H1 (cell line): ENCODE measurements around the gene PTBP3. TPM values are rescaled to one million over a fixed set of nuclear protein-coding genes. Genes with fewer than 3 reads are reported as not detected.

Source experiments
- CTCF ChIA-PET: fragments of 300-600 bp; sonication (Branson Sonifier 250); formaldehyde crosslinking; loops from one replicate; lab custom pipeline; 2021; ENCODE audit not compliant: partially characterized antibody; lab: Charles Lee
- POLR2A ChIA-PET: fragments of 300-600 bp; sonication (Branson Sonifier 250); formaldehyde crosslinking; loops from one replicate; lab custom pipeline; 2021; ENCODE audit warnings: inconsistent platforms; ENCODE audit not compliant: partially characterized antibody; lab: Charles Lee
- DNase-seq, 2 experiments: peaks; one replicate each; pipeline versions ENCODE4 v3.0.0 to v3.0.0-alpha.2; 2010 to 2022; ENCODE audit warnings: low spot score in 2 of 2, low read depth in 1 of 2, mixed read lengths in 1 of 2
- FAIRE-seq: peaks from 2 replicates; lab custom pipeline; 2011; peaks lifted over from hg19 to GRCh38; lab: Jason Lieb, UNC
- H2AFZ ChIP-seq: 2 replicates; pipeline ENCODE4 v1.8.1; 2012; ENCODE audit warnings: low read length, inconsistent platforms
- H2AK5ac ChIP-seq: 2 replicates; pipeline ENCODE4 v1.6.1; 2013; ENCODE audit warnings: low read depth, low read length
- H2BK120ac ChIP-seq: replicated peaks from 2 replicates; pipeline ENCODE3; 2013; ENCODE audit warnings: low read depth, low read length, inconsistent platforms
- H2BK12ac ChIP-seq: 2 replicates; pipeline ENCODE4 v1.6.1; 2013; ENCODE audit warnings: low read depth, low read length
- H2BK15ac ChIP-seq: 2 replicates; pipeline ENCODE4 v1.6.1; 2013; ENCODE audit warnings: low read length
- H2BK20ac ChIP-seq: 2 replicates; pipeline ENCODE4 v1.6.1; 2013; ENCODE audit warnings: low read length
- H2BK5ac ChIP-seq: 2 replicates; pipeline ENCODE4 v1.6.1; 2013; ENCODE audit warnings: low read depth, low read length
- H3K14ac ChIP-seq: 2 replicates; pipeline ENCODE4 v1.6.1; 2013; ENCODE audit warnings: inconsistent platforms; ENCODE audit not compliant: insufficient read length
- H3K18ac ChIP-seq: 2 replicates; pipeline ENCODE4 v1.6.1; 2013; ENCODE audit warnings: low read length; ENCODE audit errors: extremely low read depth
- H3K23ac ChIP-seq: 2 replicates; pipeline ENCODE4 v1.6.1; 2013; ENCODE audit warnings: inconsistent platforms; ENCODE audit not compliant: insufficient read length
- H3K23me2 ChIP-seq: 2 replicates; pipeline ENCODE4 v1.6.1; 2013; ENCODE audit warnings: low read depth, low read length
- H3K27ac ChIP-seq: 2 replicates; pipeline ENCODE4 v1.6.1; 2011; ENCODE audit warnings: low read depth, low read length, inconsistent platforms
- H3K27me3 ChIP-seq, 4 experiments: replicated peaks in 1 of 4; 1 replicate in 1 of 4; 2 replicates in 3 of 4; pipeline versions ENCODE4 v1.6.1 to v1.8.1; 2011 to 2013; ENCODE audit warnings: low read length in 3 of 4, mild to moderate bottlenecking in 3 of 4, inconsistent platforms in 2 of 4, mixed read lengths in 2 of 4, moderate library complexity in 1 of 4; ENCODE audit not compliant: control insufficient read depth in 3 of 4, insufficient read depth in 3 of 4; ENCODE audit errors: extremely low read depth in 1 of 4
- H3K36me3 ChIP-seq, 4 experiments: 2 replicates each; pipeline versions ENCODE4 v1.6.1 to v1.8.1; 2011 to 2013; ENCODE audit warnings: mild to moderate bottlenecking in 4 of 4, low read length in 3 of 4, moderate library complexity in 2 of 4, control low read depth in 1 of 4, inconsistent platforms in 1 of 4; ENCODE audit not compliant: insufficient read depth in 4 of 4, control insufficient read depth in 2 of 4
- H3K4ac ChIP-seq: replicated peaks from 2 replicates; pipeline ENCODE3; 2013; ENCODE audit warnings: low read length, low read depth, mixed read lengths, inconsistent platforms; ENCODE audit not compliant: insufficient read length
- H3K4me1 ChIP-seq, 4 experiments: replicated peaks in 1 of 4; 1 replicate in 1 of 4; 2 replicates in 3 of 4; pipeline versions ENCODE4 v1.6.1 to v1.8.1; 2011 to 2013; ENCODE audit warnings: low read length in 3 of 4, inconsistent platforms in 2 of 4, mixed read lengths in 1 of 4; ENCODE audit not compliant: insufficient read depth in 4 of 4, control insufficient read depth in 3 of 4
- H3K4me2 ChIP-seq, 2 experiments: 2 replicates each; pipeline versions ENCODE4 v1.6.1 to v1.8.1; 2011 to 2013; ENCODE audit warnings: low read depth in 2 of 2, low read length in 2 of 2, control low read depth in 1 of 2, inconsistent platforms in 1 of 2, mild to moderate bottlenecking in 1 of 2; ENCODE audit not compliant: insufficient read depth in 1 of 2
- H3K4me3 ChIP-seq, 4 experiments: fragments of 200-600, 300-600 bp in 1 of 4; sonication (generic), shearing (Covaris generic), sonication (Bioruptor Twin) in 1 of 4; 2 replicates each; pipeline versions ENCODE4 v1.5.1 to v1.8.1; 2011 to 2016; ENCODE audit warnings: low read length in 4 of 4, low read depth in 3 of 4, control low read depth in 2 of 4, inconsistent platforms in 2 of 4, mild to moderate bottlenecking in 2 of 4, mixed read lengths in 1 of 4, moderate library complexity in 1 of 4; ENCODE audit not compliant: insufficient read depth in 2 of 4; ENCODE audit errors: extremely low read depth in 1 of 4
- H3K56ac ChIP-seq: replicated peaks from 2 replicates; pipeline ENCODE3; 2013; ENCODE audit warnings: low read depth, mild to moderate bottlenecking, mixed read lengths, low read length, inconsistent platforms; ENCODE audit not compliant: insufficient read length
- H3K79me1 ChIP-seq: 2 replicates; pipeline ENCODE4 v1.6.1; 2013; ENCODE audit warnings: low read depth, low read length, control low read depth
- H3K79me2 ChIP-seq, 2 experiments: 2 replicates each; pipeline versions ENCODE4 v1.6.1 to v1.8.1; 2012 to 2013; ENCODE audit warnings: low read length in 2 of 2, mild to moderate bottlenecking in 2 of 2, inconsistent platforms in 1 of 2; ENCODE audit not compliant: insufficient read depth in 2 of 2, control insufficient read depth in 1 of 2
- H3K9ac ChIP-seq, 4 experiments: replicated peaks in 1 of 4; 1 replicate in 1 of 4; 2 replicates in 3 of 4; pipeline versions ENCODE4 v1.6.1 to v1.8.1; 2011 to 2013; ENCODE audit warnings: low read depth in 3 of 4, low read length in 3 of 4, control low read depth in 2 of 4, mild to moderate bottlenecking in 2 of 4, moderate library complexity in 2 of 4, inconsistent platforms in 1 of 4; ENCODE audit errors: extremely low read depth in 1 of 4
- H3K9me3 ChIP-seq, 2 experiments: 2 replicates each; pipeline versions ENCODE4 v1.6.1 to v1.8.1; 2012 to 2013; ENCODE audit warnings: mild to moderate bottlenecking in 2 of 2, moderate library complexity in 2 of 2, control low read depth in 1 of 2, inconsistent platforms in 1 of 2, low read depth in 1 of 2, low read length in 1 of 2, mixed read lengths in 1 of 2; ENCODE audit not compliant: insufficient read depth in 2 of 2
- H4K20me1 ChIP-seq, 2 experiments: replicated peaks in 1 of 2; 2 replicates each; pipeline versions ENCODE3 to v1.8.1; 2011 to 2013; ENCODE audit warnings: inconsistent platforms in 2 of 2, low read length in 2 of 2, mild to moderate bottlenecking in 1 of 2; ENCODE audit not compliant: insufficient read depth in 2 of 2, control insufficient read depth in 1 of 2
- H4K5ac ChIP-seq: 2 replicates; pipeline ENCODE4 v1.6.1; 2013; ENCODE audit warnings: low read length, low read depth, mixed read lengths, inconsistent platforms; ENCODE audit not compliant: insufficient read length
- H4K8ac ChIP-seq: 2 replicates; pipeline ENCODE4 v1.8.0; 2013; ENCODE audit warnings: mild to moderate bottlenecking, moderate library complexity, low read length, inconsistent platforms; ENCODE audit not compliant: insufficient read depth; ENCODE audit errors: extremely low read depth
- H4K91ac ChIP-seq: replicated peaks from 2 replicates; pipeline ENCODE3; 2013; ENCODE audit warnings: low read length, mixed read lengths, inconsistent platforms; ENCODE audit not compliant: insufficient read length
- BRCA1 ChIP-seq: IDR thresholded peaks from 2 replicates; pipeline ENCODE4 v1.6.1; 2012; ENCODE audit warnings: low read depth, low read length, improper control_type of control experiment
- EGR1 ChIP-seq: IDR thresholded peaks from 2 replicates; pipeline ENCODE4 v1.6.1; 2011; ENCODE audit warnings: low read depth, low read length, borderline replicate concordance
- KDM5A ChIP-seq: fragments of 200-600 bp; IDR thresholded peaks from 2 replicates; pipeline ENCODE4 v1.7.1; 2012; ENCODE audit warnings: mild to moderate bottlenecking, low read length, inconsistent platforms, mixed read lengths
- POLR2A ChIP-seq, 2 experiments: IDR thresholded peaks; 1 replicate in 1 of 2; 2 replicates in 1 of 2; pipeline ENCODE4 v1.6.1; 2011; ENCODE audit warnings: low read depth in 2 of 2, low read length in 2 of 2, mild to moderate bottlenecking in 2 of 2; ENCODE audit errors: control extremely low read depth in 1 of 2
- POLR2AphosphoS5 ChIP-seq: IDR thresholded peaks from 2 replicates; pipeline ENCODE4 v1.6.1; 2011; ENCODE audit warnings: low read depth, low read length
- SP1 ChIP-seq: IDR thresholded peaks from 2 replicates; pipeline ENCODE4 v1.6.1; 2011; ENCODE audit warnings: low read depth, low read length
- TAF1 ChIP-seq: IDR thresholded peaks from 2 replicates; pipeline ENCODE4 v1.6.1; 2011; ENCODE audit warnings: mild to moderate bottlenecking, low read depth, low read length
- WGBS, 2 experiments: shearing (Covaris generic) in 1 of 2; methylation state at CpG; one replicate each; pipeline versions ENCODE4 v1.1.6 to v1.1.7; 2013 to 2015; ENCODE audit warnings: low lambda C conversion rate in 2 of 2, mixed read lengths in 2 of 2, inconsistent platforms in 1 of 2, low coverage in 1 of 2, missing lambda C conversion rate in 1 of 2; ENCODE audit not compliant: insufficient replicate concordance in 2 of 2, insufficient coverage in 1 of 2, insufficient read length in 1 of 2; ENCODE audit errors: extremely low coverage in 1 of 2, missing lambda C conversion rate in 1 of 2; 5-methylcytosine and 5-hydroxymethylcytosine counted together
- polyA plus RNA-seq, 7 experiments: library from polyadenylated mRNA; depleted of rRNA in 3 of 7; stranded (reverse) in 5 of 7; unstranded in 2 of 7; fragments of >200 nt in 5 of 7; fragments of 200-250 nt in 2 of 7; gene quantifications; 1 replicate in 5 of 7; 2 replicates in 1 of 7; 4 replicates in 1 of 7; pipeline versions ENCODE4 v1.2.1 to v1.2.3, GENCODE V29; 2011 to 2013; ENCODE audit warnings: missing spikeins in 2 of 7, mixed read lengths in 2 of 7
- total RNA-seq: library from RNA; stranded (reverse); fragmentation: NEBNext Ultra II Directional; extraction: Animal tissue kit (Norgen Biotek cat#: 25700); gene quantifications from 2 replicates; pipeline ENCODE4 v1.2.1, GENCODE V29; 2021

PTBP3 gene
- total and polyA plus RNA-seq, 2 of the 8 experiments (the other 6 are each of a cell fraction or from before 2014, with no cell fraction given), result 51.0 to 124 TPM

DNA sequence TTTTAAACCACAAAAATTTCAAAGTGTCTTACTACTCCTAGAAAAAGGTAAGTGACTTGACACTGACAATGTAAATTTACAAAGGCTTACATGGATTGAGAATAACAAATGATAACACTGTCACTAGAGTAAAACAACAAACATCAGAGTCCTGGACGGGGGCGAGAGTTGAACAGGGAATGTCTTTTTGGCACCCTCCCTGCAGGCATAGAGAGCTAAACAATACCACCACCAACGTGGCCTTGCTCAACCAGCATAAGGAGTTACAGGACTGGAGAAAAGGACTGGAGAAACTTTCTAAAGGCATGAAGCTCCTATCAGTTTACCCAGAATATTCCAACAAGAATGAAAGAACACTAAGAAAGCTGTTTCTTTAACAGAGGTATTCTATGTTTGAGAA is 55.3 kb downstream of the PTBP3 start:
- Histone ChIP-seq H4K8ac (no peak overlapping the region), H3K27me3 (no peaks in the 10 kb centered on the region), H3K27ac (no peak overlapping the region), H3K56ac (no peak overlapping the region), H4K91ac (no peak overlapping the region), H2BK15ac (no peak overlapping the region), H2BK20ac (no peak overlapping the region), H3K9me3 (peaks cover 0 to 3% of the 10 kb centered on the region in 2 experiments; a peak in 1 of 4 replicates), H4K20me1 (peaks cover 0 to 4% of the 10 kb centered on the region in 2 experiments), H3K14ac (no peak overlapping the region), H3K4me2 (no peak overlapping the region), H3K9ac (no peak overlapping the region), H3K23ac (no peak overlapping the region), H2BK12ac (no peak overlapping the region), H2BK5ac (no peak overlapping the region), H2BK120ac (no peak overlapping the region), H3K18ac (no peak overlapping the region), H4K5ac (no peak overlapping the region), H3K4me1 (peaks cover 0 to 7% (median 5%) of the 10 kb centered on the region in 4 experiments; a peak in 3 of 7 replicates), H3K79me2 (peaks cover 0 to 42% of the 10 kb centered on the region in 2 experiments; a peak in 2 of 4 replicates), H3K23me2 (no peaks in the 10 kb centered on the region), H3K4me3 (no peak overlapping the region), H3K79me1 (0 out of 2 replicates have a peak, but pooled peaks cover 2% of the 10 kb centered on the region), H3K4ac (no peak overlapping the region), H2AFZ (no peak overlapping the region), H3K36me3 (peaks cover 0 to under 1% (median 0%) of the 10 kb centered on the region in 4 experiments; a peak in 2 of 8 replicates), H2AK5ac (no peak overlapping the region)
- no peak for FAIRE-seq
- ChIA-PET POLR2A (no interaction called here), CTCF (interaction anchor here (0.7 to 1.6 kb wide), 3 partner anchors 26 to 203 kb away, joined by 3 to 6 read pairs (median 3); no protein-coding TSS in a partner anchor)
- DNase-seq, result no peak
- WGBS, 2 experiments, result 77% methylated on average over 3 of the region's 3 CpGs; no CpG with 5 or more reads in 1 of the 2 experiments
- no peak for TF ChIP-seq BRCA1
- TF ChIP-seq EGR1, result no peak
- TF ChIP-seq KDM5A, result no peak
- TF ChIP-seq SP1, result no peak
- TF ChIP-seq TAF1, result no peak
- TF ChIP-seq POLR2A (IDR thresholded peaks at IDR 0.05; ENCODE audit: control extremely low read depth in 1 of 2, low read depth in 2 of 2, low read length in 2 of 2), result no peak
- TF ChIP-seq POLR2AphosphoS5, result no peak
